ENCODE measurements around the gene KPNA5.
"Not testable (repeated sequence)": the region's sequence is repeated elsewhere in the genome, so short reads cannot be mapped to it uniquely, and the experiment has no call there.

Gene KPNA5

GRCh38 chr6:116697480-116697879 is 16.5 kb downstream of the KPNA5 start:
- DNase-seq (no peak), ATAC-seq (ENCODE audit: insufficient read depth, low read depth) (no peak)
- H2AFZ ChIP-seq (ENCODE audit: low read depth, low read length), result no peak overlapping the region
- H3K36me3 ChIP-seq (ENCODE audit: insufficient read depth, low read length), result peaks cover 39% of the 10 kb centered on the region
- no peaks in the 10 kb centered on the region for H3K27me3 ChIP-seq (ENCODE audit: insufficient read depth, low read length, poor library complexity)
- peaks cover 39% of the 10 kb centered on the region for H3K79me2 ChIP-seq (ENCODE audit: insufficient read depth, low read length)
- no peak overlapping the region for H3K9ac ChIP-seq (ENCODE audit: low read depth, low read length)
- TF ChIP-seq CTCF (IDR thresholded peaks at IDR 0.05; ENCODE audit: borderline replicate concordance, extremely low read depth, low read length, poor library complexity, severe bottlenecking) (no peak), EZH2 (IDR thresholded peaks at IDR 0.05; ENCODE audit: borderline replicate concordance, low read depth, low read length, severe bottlenecking) (no peak)
- H3K4me3 ChIP-seq (ENCODE audit: low read depth in 1 of 2, low read length in 2 of 2), result no peak overlapping the region
- no peaks in the 10 kb centered on the region for H4K20me1 ChIP-seq (ENCODE audit: insufficient read depth, low read length)
- H3K4me1 ChIP-seq (ENCODE audit: insufficient read depth, low read length), result peaks cover 3% of the 10 kb centered on the region
- H3K27ac ChIP-seq (ENCODE audit: low read length), result no peak overlapping the region
- no peaks in the 10 kb centered on the region for H3K9me3 ChIP-seq (ENCODE audit: insufficient read depth, low read length, severe bottlenecking)
- H3K4me2 ChIP-seq (ENCODE audit: insufficient read depth, low read length), result no peak overlapping the region

GRCh38 chr6:116703888-116704287 is 22.9 kb downstream of the KPNA5 start:
- not testable (repeated sequence) for H3K4me3 ChIP-seq (ENCODE audit: low read depth in 1 of 2, low read length in 2 of 2); H3K79me2 ChIP-seq (ENCODE audit: insufficient read depth, low read length); H3K27me3 ChIP-seq (ENCODE audit: insufficient read depth, low read length, poor library complexity); H3K9ac ChIP-seq (ENCODE audit: low read depth, low read length); H4K20me1 ChIP-seq (ENCODE audit: insufficient read depth, low read length); H3K4me1 ChIP-seq (ENCODE audit: insufficient read depth, low read length); DNase-seq; H3K4me2 ChIP-seq (ENCODE audit: insufficient read depth, low read length); H2AFZ ChIP-seq (ENCODE audit: low read depth, low read length); H3K27ac ChIP-seq (ENCODE audit: low read length); ATAC-seq (ENCODE audit: insufficient read depth, low read depth); H3K9me3 ChIP-seq (ENCODE audit: insufficient read depth, low read length, severe bottlenecking)
- peaks cover 63% of the 10 kb centered on the region for H3K36me3 ChIP-seq (ENCODE audit: insufficient read depth, low read length)

- Histone ChIP-seq H4K20me1 (ENCODE audit: insufficient read depth, low read length) (no peaks in the 10 kb centered on the region), H3K9me3 (ENCODE audit: insufficient read depth, low read length, severe bottlenecking) (no peaks in the 10 kb centered on the region), H3K79me2 (ENCODE audit: insufficient read depth, low read length) (peaks cover 4% of the 10 kb centered on the region), H3K27me3 (ENCODE audit: insufficient read depth, low read length, poor library complexity) (no peaks in the 10 kb centered on the region), H3K9ac (ENCODE audit: low read depth, low read length) (no peak overlapping the region), H3K4me2 (ENCODE audit: insufficient read depth, low read length) (no peak overlapping the region), H3K27ac (ENCODE audit: low read length) (no peak overlapping the region), H3K4me3 (ENCODE audit: low read depth in 1 of 2, low read length in 2 of 2) (no peak overlapping the region), H3K4me1 (ENCODE audit: insufficient read depth, low read length) (no peaks in the 10 kb centered on the region), H2AFZ (ENCODE audit: low read depth, low read length) (no peak overlapping the region), H3K36me3 (ENCODE audit: insufficient read depth, low read length) (peaks cover 63% of the 10 kb centered on the region)
- TF ChIP-seq CTCF (IDR thresholded peaks at IDR 0.05; ENCODE audit: borderline replicate concordance, extremely low read depth, low read length, poor library complexity, severe bottlenecking), result no peak
- no peak for DNase-seq
- no peak for ATAC-seq (ENCODE audit: insufficient read depth, low read depth)
Observed at GRCh38 chr6:116705917-116706316, 24.9 kb downstream of the KPNA5 start.

GRCh38 chr6:116714296-116714695 is 33.3 kb downstream of the KPNA5 start:
- no peaks in the 10 kb centered on the region for H3K4me1 ChIP-seq (ENCODE audit: insufficient read depth, low read length)
- no peak for DNase-seq
- no peaks in the 10 kb centered on the region for H4K20me1 ChIP-seq (ENCODE audit: insufficient read depth, low read length)
- H3K27me3 ChIP-seq (ENCODE audit: insufficient read depth, low read length, poor library complexity), result no peaks in the 10 kb centered on the region
- peaks cover 4% of the 10 kb centered on the region for H3K79me2 ChIP-seq (ENCODE audit: insufficient read depth, low read length)
- peaks cover 70% of the 10 kb centered on the region for H3K36me3 ChIP-seq (ENCODE audit: insufficient read depth, low read length)
- no peaks in the 10 kb centered on the region for H3K9me3 ChIP-seq (ENCODE audit: insufficient read depth, low read length, severe bottlenecking)
- no peak for ATAC-seq (ENCODE audit: insufficient read depth, low read depth)
- no peak overlapping the region for H3K9ac ChIP-seq (ENCODE audit: low read depth, low read length)
- H3K4me2 ChIP-seq (ENCODE audit: insufficient read depth, low read length), result no peak overlapping the region
- no peak overlapping the region for H3K4me3 ChIP-seq (ENCODE audit: low read depth in 1 of 2, low read length in 2 of 2)
- TF ChIP-seq EZH2 (IDR thresholded peaks at IDR 0.05; ENCODE audit: borderline replicate concordance, low read depth, low read length, severe bottlenecking) (no peak), CTCF (IDR thresholded peaks at IDR 0.05; ENCODE audit: borderline replicate concordance, extremely low read depth, low read length, poor library complexity, severe bottlenecking) (no peak)
- no peak overlapping the region for H3K27ac ChIP-seq (ENCODE audit: low read length)
- no peak overlapping the region for H2AFZ ChIP-seq (ENCODE audit: low read depth, low read length)
